Coronary artery (tissue), 2 donors: ENCODE data around the gene ZBTB7C.

Source experiments
- DNase-seq: peaks from one replicate; pipeline ENCODE4 v3.0.0-alpha.2; 2017; ENCODE audit warnings: low spot score
- H3K27ac ChIP-seq, 2 donors: fragments of 200-600 bp; sonication (generic); one replicate each; pipeline ENCODE4 v1.5.1; 2016 to 2019
- H3K4me3 ChIP-seq: fragments of 200-600 bp; sonication (generic); 2 replicates; pipeline ENCODE4 v1.5.1; 2016; ENCODE audit warnings: mild to moderate bottlenecking, moderate library complexity
- CTCF ChIP-seq: fragments of 200-600 bp; sonication (generic); IDR thresholded peaks from one replicate; pipeline ENCODE4 v1.5.1; 2019; ENCODE audit warnings: antibody characterized with exemption

The ZBTB7C gene

GRCh38 chr18:48347756-48348326 is 61.3 kb downstream of the ZBTB7C start:
- no peak overlapping the region for H3K4me3 ChIP-seq
- TF ChIP-seq CTCF = no peak
- DNase-seq = no peak
- no peak overlapping the region for H3K27ac ChIP-seq

DNA sequence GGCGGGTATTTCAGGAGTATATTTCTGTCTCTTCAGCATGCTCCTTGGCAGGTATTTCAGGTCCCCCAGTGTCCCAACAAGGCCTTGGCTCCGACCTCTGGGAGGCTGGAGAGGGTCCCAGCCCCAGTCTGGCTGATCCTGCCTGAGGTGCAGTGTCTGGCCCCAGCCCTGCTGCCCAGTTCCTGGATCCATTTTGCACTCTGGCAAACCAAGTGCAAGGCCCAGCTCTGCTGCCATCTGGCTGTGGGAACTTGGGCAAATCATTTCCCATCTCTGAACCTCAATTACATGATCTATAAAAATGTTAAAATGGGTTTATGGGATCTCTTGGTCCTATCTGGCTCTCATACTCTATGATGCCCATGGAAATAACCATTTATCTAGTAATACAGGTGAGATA is 63.6 kb downstream of the ZBTB7C start:
- no peak for DNase-seq
- Histone ChIP-seq H3K4me3 (no peak overlapping the region), H3K27ac (no peak overlapping the region)
- no peak for TF ChIP-seq CTCF

DNA sequence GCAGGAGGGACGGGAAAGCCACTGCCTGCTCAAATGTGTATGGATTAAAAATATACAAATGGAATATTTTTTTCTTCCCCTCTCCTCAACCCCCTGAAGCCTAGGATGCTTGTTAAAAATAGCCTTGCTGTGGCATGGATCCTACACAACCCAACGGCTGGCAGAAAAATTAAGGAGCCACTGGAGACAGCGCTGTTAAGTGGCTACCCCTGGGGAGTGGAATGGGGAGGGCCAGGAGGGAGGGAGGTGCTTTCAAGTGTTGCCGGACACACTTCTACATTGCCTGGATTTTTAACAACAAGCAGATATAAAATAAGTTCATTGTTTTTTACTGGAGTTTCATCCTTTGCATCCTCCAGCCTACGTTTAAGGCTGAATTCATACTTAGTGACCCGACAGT is 66.6 kb downstream of the ZBTB7C start:
- Histone ChIP-seq H3K4me3 (peak overlapping the region; percentile 18), H3K27ac (peak overlapping the region; percentile 74 to 87)
- TF ChIP-seq CTCF = no peak
- DNase-seq = no peak

- H3K4me3 ChIP-seq = peak overlapping the region; percentile 18
- peak overlapping the region; percentile 74 to 87 for H3K27ac ChIP-seq
- no peak for DNase-seq
- no peak for TF ChIP-seq CTCF
Measured at GRCh38 chr18:48342125-48342524, 67.1 kb downstream of the ZBTB7C start.

- peak overlapping the region; percentile 74 to 87 for H3K27ac ChIP-seq
- TF ChIP-seq CTCF = no peak
- DNase-seq = no peak
- no peak overlapping the region for H3K4me3 ChIP-seq
Measured at GRCh38 chr18:48340560-48340959, 68.6 kb downstream of the ZBTB7C start.

DNA sequence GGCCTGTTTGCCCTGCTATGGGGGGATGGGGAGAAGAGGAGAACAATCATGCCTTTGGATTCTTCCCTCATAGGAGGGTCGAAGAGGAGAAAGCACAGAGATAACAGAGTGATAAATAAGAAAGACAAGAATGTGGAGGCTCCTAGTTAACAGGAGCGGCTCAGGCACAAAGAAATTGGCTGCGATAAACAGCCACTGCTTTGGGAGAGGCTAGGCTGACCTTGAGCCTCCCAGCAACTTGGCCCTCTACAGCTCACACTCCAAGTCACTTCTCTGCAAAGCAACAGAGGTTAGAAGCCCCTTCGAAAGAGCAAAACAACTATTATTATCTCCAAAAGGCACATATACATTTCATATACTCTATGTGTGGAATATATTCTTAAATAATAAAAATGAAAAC is 69.5 kb downstream of the ZBTB7C start:
- TF ChIP-seq CTCF = no peak
- Histone ChIP-seq H3K27ac (no peak overlapping the region), H3K4me3 (no peak overlapping the region)
- no peak for DNase-seq

DNA sequence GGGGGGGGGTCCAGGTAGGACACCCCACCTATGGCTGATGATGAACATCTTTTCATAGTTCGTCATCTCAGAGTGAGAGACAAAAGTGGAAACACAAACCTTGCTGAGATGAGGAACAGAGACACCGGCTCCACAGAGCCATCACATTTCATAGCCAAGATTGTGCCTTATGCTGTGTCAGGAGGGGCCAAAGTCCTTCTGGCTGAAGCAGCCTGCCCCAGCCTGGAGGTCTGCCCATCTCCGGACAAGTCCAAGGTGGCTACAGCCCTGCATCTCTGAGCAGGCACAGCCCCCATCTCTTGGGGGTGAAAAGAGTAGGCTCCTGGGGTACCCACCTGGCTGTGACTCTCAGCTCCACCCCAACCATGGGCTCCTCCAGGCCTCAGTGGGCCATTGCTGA is 70.3 kb downstream of the ZBTB7C start:
- Histone ChIP-seq H3K27ac (peak overlapping the region in 1 of 2 donors; percentile 16), H3K4me3 (no peak overlapping the region)
- DNase-seq = no peak
- no peak for TF ChIP-seq CTCF
